Measurements from ENCODE around the gene MYRFL.
A peak's percentile ranks its signal among the peaks of the same experiment; 100 is the strongest.
"Not testable (repeated sequence)": the region's sequence is repeated elsewhere in the genome, so short reads cannot be mapped to it uniquely, and the experiment has no call there.

The MYRFL gene

GRCh38 chr12:69824966-69825560 lies at the start of gene MYRFL:
MYRFL (plus strand) TSS chr12:69825227; CDS start chr12:69825518, 291 bp downstream.
- DNase-seq (ENCODE audit: low spot score) = no peak

GRCh38 chr12:69779928-69780327 lies 45.1 kb upstream of the MYRFL start:
- peak; percentile 74 for DNase-seq (ENCODE audit: low spot score)

- no peak for DNase-seq (ENCODE audit: low spot score)
Observed at GRCh38 chr12:69783365-69783764, 41.7 kb upstream of the MYRFL start.

GRCh38 chr12:69789351-69789750 lies 35.7 kb upstream of the MYRFL start:
- no peak for DNase-seq (ENCODE audit: low spot score)

GRCh38 chr12:69792533-69792932 lies 32.5 kb upstream of the MYRFL start:
- no peak for DNase-seq (ENCODE audit: low spot score)

- DNase-seq (ENCODE audit: low spot score) = not testable (repeated sequence)
Observed at GRCh38 chr12:69807101-69807897, 17.7 kb upstream of the MYRFL start.

GRCh38 chr12:69810870-69811498 lies 14.0 kb upstream of the MYRFL start:
- DNase-seq (ENCODE audit: low spot score) = no peak

- no peak for DNase-seq (ENCODE audit: low spot score)
Observed at GRCh38 chr12:69816082-69816481, 8.9 kb upstream of the MYRFL start.

GRCh38 chr12:69821032-69821455 lies 4.0 kb upstream of the MYRFL start:
- no peak for DNase-seq (ENCODE audit: low spot score)

- DNase-seq (ENCODE audit: low spot score) = peak; percentile 67
Observed at GRCh38 chr12:69821456-69822159, 3.4 kb upstream of the MYRFL start.

- DNase-seq (ENCODE audit: low spot score) = no peak
Observed at GRCh38 chr12:69822201-69822860, 2.7 kb upstream of the MYRFL start.

GRCh38 chr12:69824028-69824427 lies 999 bp upstream of the MYRFL start:
- DNase-seq (ENCODE audit: low spot score) = no peak

GRCh38 chr12:69828897-69829296 lies 3.9 kb downstream of the MYRFL start:
- DNase-seq (ENCODE audit: low spot score) = no peak

GRCh38 chr12:69833696-69834095 lies 8.7 kb downstream of the MYRFL start:
- no peak for DNase-seq (ENCODE audit: low spot score)

- no peak for DNase-seq (ENCODE audit: low spot score)
Observed at GRCh38 chr12:69834147-69834546, 9.1 kb downstream of the MYRFL start.

GRCh38 chr12:69834576-69834975 lies 9.5 kb downstream of the MYRFL start:
- DNase-seq (ENCODE audit: low spot score) = peak; percentile 6

- no peak for DNase-seq (ENCODE audit: low spot score)
Observed at GRCh38 chr12:69835081-69835480, 10.1 kb downstream of the MYRFL start.

GRCh38 chr12:69836015-69836414 lies 11.0 kb downstream of the MYRFL start:
- DNase-seq (ENCODE audit: low spot score) = no peak

- peak; percentile 88 for DNase-seq (ENCODE audit: low spot score)
Observed at GRCh38 chr12:69837191-69837590, 12.2 kb downstream of the MYRFL start.

- no peak for DNase-seq (ENCODE audit: low spot score)
Observed at GRCh38 chr12:69837657-69838415, 12.8 kb downstream of the MYRFL start.

GRCh38 chr12:69840727-69841126 lies 15.7 kb downstream of the MYRFL start:
- no peak for DNase-seq (ENCODE audit: low spot score)

Data from COLO829 (cell line).